Activated CD4-positive, alpha-beta memory T cell treated with anti-CD3 and anti-CD28 coated beads for 36 hours (primary cell): ENCODE measurements around the gene STOX2. TPM values are rescaled to one million over a fixed set of nuclear protein-coding genes. Genes with fewer than 3 reads are reported as not detected.
A peak's percentile ranks its signal among the peaks of the same experiment; 100 is the strongest.

ENCODE experiments used
- CTCF ChIA-PET: fragments of 350-600 bp; sonication (Branson Sonifier 250); formaldehyde crosslinking; loops from one replicate; lab custom pipeline; 2021; ENCODE audit warnings: antibody characterized with exemption, inconsistent platforms; lab: Charles Lee
- POLR2A ChIA-PET: fragments of 350-600 bp; sonication (Branson Sonifier 250); formaldehyde crosslinking; loops from one replicate; lab custom pipeline; 2021; ENCODE audit warnings: antibody characterized with exemption; lab: Charles Lee
- DNase-seq: peaks from one replicate; pipeline ENCODE4 v3.0.0-alpha.2; 2020
- H3K27ac Mint-ChIP-seq: one replicate; pipeline ENCODE4 v1.8.0; 2021; ENCODE audit warnings: mixed read lengths
- H3K27me3 Mint-ChIP-seq: one replicate; pipeline ENCODE4 v1.8.0; 2021; ENCODE audit warnings: mixed read lengths
- H3K36me3 Mint-ChIP-seq: one replicate; pipeline ENCODE4 v1.8.0; 2021; ENCODE audit warnings: mixed read lengths
- H3K4me1 Mint-ChIP-seq: one replicate; pipeline ENCODE4 v1.8.0; 2021; ENCODE audit warnings: low read depth, mixed read lengths
- H3K4me3 Mint-ChIP-seq: one replicate; pipeline ENCODE4 v1.8.0; 2021; ENCODE audit warnings: mild to moderate bottlenecking, mixed read lengths
- H3K9me3 Mint-ChIP-seq: one replicate; pipeline ENCODE4 v1.8.0; 2021; ENCODE audit warnings: mixed read lengths
- intact Hi-C: fragments of 100-400 bp; cut with micrococcal nuclease; formaldehyde crosslinking; loops from one replicate; pipeline ENCODE4 v1.15.1; 2023
- total RNA-seq, 2 experiments: library from RNA; stranded (reverse); gene quantifications; one replicate each; pipeline ENCODE4 v1.2.3, GENCODE V29; 2021

STOX2 gene
- total RNA-seq, 2 experiments from 2014 or later, result not detected

GRCh38 chr4:183905593-183906488, 734 bp downstream of the STOX2 start:
- intact Hi-C loops, result no loop called here
- H3K27me3 Mint-ChIP-seq, result peaks cover 52% of the 10 kb centered on the region
- POLR2A ChIA-PET, result no interaction called here
- peak overlapping the region; percentile 9 for H3K4me3 Mint-ChIP-seq
- H3K9me3 Mint-ChIP-seq, result peaks cover 2% of the 10 kb centered on the region
- no peaks in the 10 kb centered on the region for H3K4me1 Mint-ChIP-seq
- no peak overlapping the region for H3K27ac Mint-ChIP-seq
- CTCF ChIA-PET, result interaction anchor here (1.0 kb wide), 1 partner anchor 21 kb away, joined by 3 read pairs; no protein-coding TSS in a partner anchor
- H3K36me3 Mint-ChIP-seq, result no peaks in the 10 kb centered on the region
- DNase-seq, result peak; percentile 12

GRCh38 chr4:183906489-183906738, 1.3 kb downstream of the STOX2 start:
- CTCF ChIA-PET, result interaction anchor here (1.0 kb wide), 1 partner anchor 21 kb away, joined by 3 read pairs; no protein-coding TSS in a partner anchor
- POLR2A ChIA-PET, result no interaction called here
- intact Hi-C loops, result no loop called here
- no peak for DNase-seq
- H3K27me3 Mint-ChIP-seq, result peaks cover 52% of the 10 kb centered on the region
- H3K4me3 Mint-ChIP-seq, result no peak overlapping the region
- no peaks in the 10 kb centered on the region for H3K4me1 Mint-ChIP-seq
- H3K9me3 Mint-ChIP-seq, result no peaks in the 10 kb centered on the region
- H3K27ac Mint-ChIP-seq, result no peak overlapping the region
- H3K36me3 Mint-ChIP-seq, result no peaks in the 10 kb centered on the region

GRCh38 chr4:183906739-183907651, 1.9 kb downstream of the STOX2 start:
- no peaks in the 10 kb centered on the region for H3K9me3 Mint-ChIP-seq
- intact Hi-C loops, result no loop called here
- peaks cover 52% of the 10 kb centered on the region for H3K27me3 Mint-ChIP-seq
- no peak overlapping the region for H3K27ac Mint-ChIP-seq
- ChIA-PET POLR2A (no interaction called here), CTCF (interaction anchor here (1.0 kb wide), 1 partner anchor 22 kb away, joined by 3 read pairs; no protein-coding TSS in a partner anchor)
- H3K4me1 Mint-ChIP-seq, result no peaks in the 10 kb centered on the region
- no peaks in the 10 kb centered on the region for H3K36me3 Mint-ChIP-seq
- H3K4me3 Mint-ChIP-seq, result no peak overlapping the region
- no peak for DNase-seq

GRCh38 chr4:183907871-183908683, 3.0 kb downstream of the STOX2 start:
- Mint-ChIP-seq H3K27me3 (peaks cover 47% of the 10 kb centered on the region), H3K36me3 (no peaks in the 10 kb centered on the region), H3K4me3 (no peak overlapping the region), H3K27ac (no peak overlapping the region), H3K4me1 (no peaks in the 10 kb centered on the region), H3K9me3 (no peaks in the 10 kb centered on the region)
- POLR2A ChIA-PET, result no interaction called here
- CTCF ChIA-PET, result interaction anchor here (0.7 kb wide), 1 partner anchor 1090 kb away, joined by 3 read pairs; no protein-coding TSS in a partner anchor
- no peak for DNase-seq
- intact Hi-C loops, result no loop called here

- H3K27me3 Mint-ChIP-seq, result peaks cover 39% of the 10 kb centered on the region
- DNase-seq, result no peak
- no peaks in the 10 kb centered on the region for H3K4me1 Mint-ChIP-seq
- no peak overlapping the region for H3K4me3 Mint-ChIP-seq
- CTCF ChIA-PET, result interaction anchor here (0.7 kb wide), 1 partner anchor 1089 kb away, joined by 3 read pairs; no protein-coding TSS in a partner anchor
- no peaks in the 10 kb centered on the region for H3K36me3 Mint-ChIP-seq
- intact Hi-C loops, result no loop called here
- H3K27ac Mint-ChIP-seq, result no peak overlapping the region
- H3K9me3 Mint-ChIP-seq, result no peaks in the 10 kb centered on the region
- POLR2A ChIA-PET, result no interaction called here
Measured at GRCh38 chr4:183909187-183909586, 4.1 kb downstream of the STOX2 start.

- ChIA-PET POLR2A (no interaction called here), CTCF (no interaction called here)
- no peak for DNase-seq
- Mint-ChIP-seq H3K27me3 (peaks cover 36% of the 10 kb centered on the region), H3K36me3 (no peaks in the 10 kb centered on the region), H3K4me1 (no peaks in the 10 kb centered on the region), H3K4me3 (no peak overlapping the region), H3K27ac (no peak overlapping the region), H3K9me3 (no peaks in the 10 kb centered on the region)
- intact Hi-C loops, result no loop called here
Measured at GRCh38 chr4:183909801-183910200, 4.7 kb downstream of the STOX2 start.

- intact Hi-C loops, result no loop called here
- H3K36me3 Mint-ChIP-seq, result no peaks in the 10 kb centered on the region
- H3K4me3 Mint-ChIP-seq, result no peak overlapping the region
- no peaks in the 10 kb centered on the region for H3K4me1 Mint-ChIP-seq
- ChIA-PET CTCF (no interaction called here), POLR2A (no interaction called here)
- H3K27me3 Mint-ChIP-seq, result peaks cover 23% of the 10 kb centered on the region
- H3K9me3 Mint-ChIP-seq, result no peaks in the 10 kb centered on the region
- H3K27ac Mint-ChIP-seq, result no peak overlapping the region
- DNase-seq, result no peak
Measured at GRCh38 chr4:183912585-183912984, 7.5 kb downstream of the STOX2 start.

- no peak for DNase-seq
- Mint-ChIP-seq H3K27ac (no peak overlapping the region), H3K4me3 (no peak overlapping the region), H3K4me1 (no peaks in the 10 kb centered on the region), H3K36me3 (no peaks in the 10 kb centered on the region), H3K9me3 (no peaks in the 10 kb centered on the region), H3K27me3 (peaks cover 4% of the 10 kb centered on the region)
- POLR2A ChIA-PET, result no interaction called here
- intact Hi-C loops, result no loop called here
- CTCF ChIA-PET, result no interaction called here
Measured at GRCh38 chr4:183915976-183916375, 10.9 kb downstream of the STOX2 start.

GRCh38 chr4:183918696-183919095, 13.6 kb downstream of the STOX2 start:
- ChIA-PET POLR2A (no interaction called here), CTCF (no interaction called here)
- intact Hi-C loops, result no loop called here
- no peak for DNase-seq
- Mint-ChIP-seq H3K4me3 (no peak overlapping the region), H3K9me3 (no peaks in the 10 kb centered on the region), H3K36me3 (no peaks in the 10 kb centered on the region), H3K27ac (no peak overlapping the region), H3K27me3 (peaks cover 8% of the 10 kb centered on the region), H3K4me1 (no peaks in the 10 kb centered on the region)

- no peak overlapping the region for H3K4me3 Mint-ChIP-seq
- POLR2A ChIA-PET, result no interaction called here
- no peak overlapping the region for H3K27ac Mint-ChIP-seq
- peaks cover 8% of the 10 kb centered on the region for H3K27me3 Mint-ChIP-seq
- H3K36me3 Mint-ChIP-seq, result no peaks in the 10 kb centered on the region
- no peak for DNase-seq
- CTCF ChIA-PET, result no interaction called here
- no peaks in the 10 kb centered on the region for H3K9me3 Mint-ChIP-seq
- intact Hi-C loops, result no loop called here
- no peaks in the 10 kb centered on the region for H3K4me1 Mint-ChIP-seq
Measured at GRCh38 chr4:183919141-183919540, 14.0 kb downstream of the STOX2 start.

GRCh38 chr4:183920512-183920911, 15.4 kb downstream of the STOX2 start:
- no peak for DNase-seq
- Mint-ChIP-seq H3K9me3 (no peaks in the 10 kb centered on the region), H3K4me1 (no peaks in the 10 kb centered on the region), H3K4me3 (no peak overlapping the region), H3K27ac (no peak overlapping the region), H3K36me3 (no peaks in the 10 kb centered on the region), H3K27me3 (peaks cover 8% of the 10 kb centered on the region)
- ChIA-PET CTCF (no interaction called here), POLR2A (no interaction called here)
- intact Hi-C loops, result no loop called here

GRCh38 chr4:183921335-183921734, 16.2 kb downstream of the STOX2 start:
- peaks cover 8% of the 10 kb centered on the region for H3K27me3 Mint-ChIP-seq
- no peak for DNase-seq
- intact Hi-C loops, result no loop called here
- H3K4me1 Mint-ChIP-seq, result no peaks in the 10 kb centered on the region
- no peak overlapping the region for H3K4me3 Mint-ChIP-seq
- POLR2A ChIA-PET, result no interaction called here
- CTCF ChIA-PET, result no interaction called here
- no peak overlapping the region for H3K27ac Mint-ChIP-seq
- no peaks in the 10 kb centered on the region for H3K36me3 Mint-ChIP-seq
- H3K9me3 Mint-ChIP-seq, result no peaks in the 10 kb centered on the region
